GM18951 (cell line): ENCODE data around the gene SFT2D3.
"Not testable (repeated sequence)": the region's sequence is repeated elsewhere in the genome, so short reads cannot be mapped to it uniquely, and the experiment has no call there.

Source experiments
- POLR2A ChIP-seq: IDR thresholded peaks from 4 replicates; pipeline ENCODE4 v1.6.1; 2011; ENCODE audit warnings: mild to moderate bottlenecking; ENCODE audit not compliant: insufficient read length, insufficient read depth; ENCODE audit errors: extremely low read depth
- in situ Hi-C: fragments of 300-500 bp; cut with MboI; formaldehyde crosslinking; loops from one replicate; pipeline ENCODE4 v1.12.0; 2022; ENCODE audit warnings: low sequenced_read_pairs, mixed read lengths, inconsistent platforms; ENCODE audit not compliant: unreplicated experiment

SFT2D3 gene

GRCh38 chr2:127737892-127738291 lies 36.6 kb downstream of the SFT2D3 start:
- TF ChIP-seq POLR2A = no peak
- in situ Hi-C loops = no loop called here

- no peak for TF ChIP-seq POLR2A
- in situ Hi-C loops = no loop called here
Measured at GRCh38 chr2:127739800-127740199, 38.5 kb downstream of the SFT2D3 start.

GRCh38 chr2:127740665-127741288 lies 39.5 kb downstream of the SFT2D3 start:
- in situ Hi-C loops = no loop called here
- TF ChIP-seq POLR2A = no peak

GRCh38 chr2:127743477-127744026 lies 42.3 kb downstream of the SFT2D3 start:
- in situ Hi-C loops = no loop called here
- TF ChIP-seq POLR2A = no peak

- TF ChIP-seq POLR2A = no peak
- in situ Hi-C loops = no loop called here
Measured at GRCh38 chr2:127747621-127748020, 46.3 kb downstream of the SFT2D3 start.

- in situ Hi-C loops = not testable (repeated sequence)
Measured at GRCh38 chr2:127749537-127749936, 48.2 kb downstream of the SFT2D3 start.

- in situ Hi-C loops = no loop called here
- TF ChIP-seq POLR2A = no peak
Measured at GRCh38 chr2:127753374-127753773, 52.1 kb downstream of the SFT2D3 start.

GRCh38 chr2:127754186-127754585 lies 52.9 kb downstream of the SFT2D3 start:
- in situ Hi-C loops = no loop called here
- TF ChIP-seq POLR2A = no peak
